ENCODE data around the gene SLC18A2.

SLC18A2 gene

DNA sequence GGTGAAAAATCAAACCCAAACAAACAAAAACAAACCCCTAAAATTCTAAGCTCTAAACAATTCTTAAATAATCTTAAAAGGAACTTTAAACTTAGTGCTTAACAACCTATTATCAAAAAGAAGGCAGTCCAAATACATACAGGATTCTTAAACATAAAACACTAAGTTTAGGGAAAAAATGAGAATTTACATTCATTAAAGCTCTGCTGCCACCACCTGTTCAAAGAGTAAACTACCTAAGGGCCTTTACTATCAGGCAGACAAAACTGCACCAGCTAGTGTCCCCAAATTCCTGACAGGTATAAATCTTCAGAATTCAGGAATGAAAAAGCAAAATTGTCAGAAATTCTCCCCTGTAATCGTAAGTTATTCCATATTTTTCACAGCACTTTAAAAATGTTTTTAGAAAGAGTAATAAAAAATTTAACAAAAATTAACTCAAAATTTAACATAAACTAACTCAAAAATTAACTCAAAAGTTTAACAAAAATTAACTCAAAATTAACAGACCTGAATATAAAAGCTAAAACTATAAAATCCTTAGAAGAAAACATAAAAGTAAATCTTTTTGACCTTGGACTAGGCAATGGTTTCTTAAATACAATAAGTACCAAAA, 79.2 kb downstream of the SLC18A2 start:
- DNase-seq = peak; percentile 8

DNA sequence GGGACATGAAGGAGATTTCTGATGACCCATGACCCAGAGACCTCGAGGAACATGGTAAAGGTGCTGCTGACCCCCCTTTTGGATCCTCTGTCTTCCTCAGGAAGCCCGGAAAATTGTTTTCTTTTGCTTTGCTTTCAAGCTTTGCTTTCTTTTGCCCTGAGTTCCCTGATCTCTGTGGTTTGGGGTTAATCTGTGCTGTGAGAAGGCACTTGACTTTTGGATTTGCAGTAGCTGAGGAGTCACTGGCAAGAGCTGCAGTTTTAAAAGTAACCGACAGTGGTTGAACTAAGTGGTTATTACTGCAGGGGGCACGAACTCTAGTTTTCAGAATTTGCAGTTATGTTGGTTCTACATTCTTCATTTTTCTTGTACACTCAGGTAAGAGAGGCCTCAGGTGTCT, 81.3 kb downstream of the SLC18A2 start:
- DNase-seq = no peak

DNA sequence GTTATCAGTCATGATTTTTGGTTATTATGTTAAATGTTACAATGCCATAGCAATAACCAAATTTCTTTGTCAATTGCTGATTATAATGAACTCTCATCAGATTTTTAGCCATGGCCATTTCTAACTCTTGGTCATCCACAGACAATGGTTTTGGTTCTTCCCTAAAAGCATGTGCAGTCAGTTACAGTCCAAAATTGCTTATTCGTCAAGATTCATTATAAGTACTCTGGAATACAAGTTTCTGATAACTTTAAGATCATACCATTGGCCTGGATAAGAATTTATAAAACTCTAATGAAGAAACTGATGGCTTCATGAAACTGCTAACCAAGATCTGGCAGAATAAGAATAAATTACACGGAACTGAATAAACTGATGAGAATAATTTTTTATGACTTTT, 83.5 kb downstream of the SLC18A2 start:
- no peak for DNase-seq

DNA sequence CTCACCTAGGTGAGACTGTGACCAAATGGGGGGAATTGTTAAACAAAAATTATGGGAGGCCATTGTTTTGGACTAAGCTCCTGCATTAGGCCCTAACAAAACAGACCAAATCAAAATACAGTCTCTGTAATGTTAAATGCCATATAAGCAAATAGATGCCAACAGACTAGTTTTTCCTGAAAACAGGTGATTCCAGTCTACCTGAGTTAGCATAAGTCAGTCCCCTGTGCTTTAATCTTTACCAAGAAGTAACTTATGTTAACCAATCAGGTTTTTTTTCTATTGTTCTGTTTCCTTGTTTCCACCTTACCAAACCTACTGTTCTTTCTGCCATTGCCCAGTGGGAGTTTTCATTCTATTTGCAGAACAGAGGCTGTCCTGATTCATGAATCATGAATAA, 86.3 kb downstream of the SLC18A2 start:
- DNase-seq = no peak

Data from NCI-H1092 treated with DMSO at 0.1 percent for 48 hours (cell line).